GM12892 (cell line): ENCODE measurements around the gene C12orf43.

ENCODE experiments used
- DNase-seq: peaks from one replicate; pipeline ENCODE4 v3.0.0; 2011; ENCODE audit not compliant: insufficient read length
- FAIRE-seq: peaks from 2 replicates; lab custom pipeline; 2011; peaks lifted over from hg19 to GRCh38; lab: Jason Lieb, UNC
- POLR2A ChIP-seq: IDR thresholded peaks from 2 replicates; pipeline ENCODE4 v1.6.1; 2011; ENCODE audit warnings: low read depth, low read length, control low read depth
- POLR2AphosphoS5 ChIP-seq: IDR thresholded peaks from 2 replicates; pipeline ENCODE4 v1.6.1; 2011; ENCODE audit warnings: low read depth, low read length, control low read depth
- TAF1 ChIP-seq: IDR thresholded peaks from 2 replicates; pipeline ENCODE4 v1.6.1; 2011; ENCODE audit warnings: low read depth, mild to moderate bottlenecking, control low read depth, low read length, borderline replicate concordance

The C12orf43 gene

GRCh38 chr12:121003650-121004049 is 12.6 kb downstream of the C12orf43 start:
- no peak for DNase-seq
- TF ChIP-seq POLR2A = no peak
- no peak for TF ChIP-seq TAF1
- TF ChIP-seq POLR2AphosphoS5 = no peak
- FAIRE-seq = no peak

DNA sequence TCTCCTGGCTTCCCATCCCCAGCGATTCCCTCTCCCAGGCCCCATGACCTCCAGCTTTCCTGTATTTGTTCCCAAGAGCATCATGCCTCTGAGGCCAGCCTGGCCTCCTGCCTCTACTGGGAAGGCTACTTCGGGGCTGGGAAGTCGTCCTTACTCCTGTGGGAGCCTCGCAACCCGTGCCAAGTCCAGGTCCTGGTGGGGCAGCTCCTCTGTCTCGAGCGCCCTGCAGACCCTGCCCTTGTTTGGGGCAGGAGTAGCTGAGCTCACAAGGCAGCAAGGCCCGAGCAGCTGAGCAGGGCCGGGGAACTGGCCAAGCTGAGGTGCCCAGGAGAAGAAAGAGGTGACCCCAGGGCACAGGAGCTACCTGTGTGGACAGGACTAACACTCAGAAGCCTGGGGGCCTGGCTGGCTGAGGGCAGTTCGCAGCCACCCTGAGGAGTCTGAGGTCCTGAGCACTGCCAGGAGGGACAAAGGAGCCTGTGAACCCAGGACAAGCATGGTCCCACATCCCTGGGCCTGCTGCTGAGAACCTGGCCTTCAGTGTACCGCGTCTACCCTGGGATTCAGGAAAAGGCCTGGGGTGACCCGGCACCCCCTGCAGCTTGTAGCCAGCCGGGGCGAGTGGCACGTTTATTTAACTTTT is 14.3 kb downstream of the C12orf43 start:
- TF ChIP-seq POLR2A (no peak), TAF1 (no peak), POLR2AphosphoS5 (no peak)
- FAIRE-seq = no peak
- no peak for DNase-seq

DNA sequence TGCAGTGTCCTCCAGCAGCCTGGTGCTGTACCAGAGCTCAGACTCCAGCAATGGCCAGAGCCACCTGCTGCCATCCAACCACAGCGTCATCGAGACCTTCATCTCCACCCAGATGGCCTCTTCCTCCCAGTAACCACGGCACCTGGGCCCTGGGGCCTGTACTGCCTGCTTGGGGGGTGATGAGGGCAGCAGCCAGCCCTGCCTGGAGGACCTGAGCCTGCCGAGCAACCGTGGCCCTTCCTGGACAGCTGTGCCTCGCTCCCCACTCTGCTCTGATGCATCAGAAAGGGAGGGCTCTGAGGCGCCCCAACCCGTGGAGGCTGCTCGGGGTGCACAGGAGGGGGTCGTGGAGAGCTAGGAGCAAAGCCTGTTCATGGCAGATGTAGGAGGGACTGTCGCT is 15.2 kb downstream of the C12orf43 start:
- no peak for FAIRE-seq
- no peak for DNase-seq
- TF ChIP-seq POLR2A (no peak), POLR2AphosphoS5 (no peak; the same call in 1 of the 2 replicates), TAF1 (no peak)

GRCh38 chr12:121000530-121000929 is 15.8 kb downstream of the C12orf43 start:
- TF ChIP-seq POLR2AphosphoS5 = no peak
- no peak for TF ChIP-seq POLR2A
- TF ChIP-seq TAF1 = no peak
- FAIRE-seq = no peak
- no peak for DNase-seq

DNA sequence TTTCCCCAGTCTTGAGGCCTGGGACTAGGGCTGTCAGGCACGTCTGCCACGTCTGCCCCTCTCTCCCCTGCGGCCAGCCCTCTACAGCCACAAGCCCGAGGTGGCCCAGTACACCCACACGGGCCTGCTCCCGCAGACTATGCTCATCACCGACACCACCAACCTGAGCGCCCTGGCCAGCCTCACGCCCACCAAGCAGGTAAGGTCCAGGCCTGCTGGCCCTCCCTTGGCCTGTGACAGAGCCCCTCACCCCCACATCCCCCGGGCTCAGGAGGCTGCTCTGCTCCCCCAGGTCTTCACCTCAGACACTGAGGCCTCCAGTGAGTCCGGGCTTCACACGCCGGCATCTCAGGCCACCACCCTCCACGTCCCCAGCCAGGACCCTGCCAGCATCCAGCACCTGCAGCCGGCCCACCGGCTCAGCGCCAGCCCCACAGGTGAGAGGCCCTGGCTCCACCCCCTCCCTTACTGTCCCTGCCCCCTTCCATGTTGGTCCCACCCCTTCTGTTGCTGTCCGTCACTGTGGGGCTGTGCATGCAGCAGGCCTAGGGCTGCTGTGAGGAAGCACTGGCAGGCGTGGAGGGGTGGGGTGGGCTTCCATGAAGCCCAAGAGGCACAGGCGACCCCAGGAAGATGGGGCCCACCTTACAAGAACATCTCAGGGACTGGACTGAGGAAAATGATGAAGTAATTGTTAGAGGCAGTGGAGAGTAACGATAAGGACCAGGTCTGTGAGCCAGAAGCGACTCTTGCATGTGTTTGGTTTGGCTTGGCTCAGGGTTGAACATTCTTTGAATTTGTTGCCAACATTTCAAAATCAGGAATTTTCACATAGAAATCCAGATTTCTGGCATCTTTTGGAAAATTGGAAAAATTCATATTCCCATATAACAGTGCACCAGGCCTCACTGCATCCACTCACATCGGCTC is 16.8 kb downstream of the C12orf43 start:
- no peak for TF ChIP-seq POLR2A
- no peak for TF ChIP-seq POLR2AphosphoS5
- no peak for TF ChIP-seq TAF1
- DNase-seq (no peak), FAIRE-seq (no peak)

DNA sequence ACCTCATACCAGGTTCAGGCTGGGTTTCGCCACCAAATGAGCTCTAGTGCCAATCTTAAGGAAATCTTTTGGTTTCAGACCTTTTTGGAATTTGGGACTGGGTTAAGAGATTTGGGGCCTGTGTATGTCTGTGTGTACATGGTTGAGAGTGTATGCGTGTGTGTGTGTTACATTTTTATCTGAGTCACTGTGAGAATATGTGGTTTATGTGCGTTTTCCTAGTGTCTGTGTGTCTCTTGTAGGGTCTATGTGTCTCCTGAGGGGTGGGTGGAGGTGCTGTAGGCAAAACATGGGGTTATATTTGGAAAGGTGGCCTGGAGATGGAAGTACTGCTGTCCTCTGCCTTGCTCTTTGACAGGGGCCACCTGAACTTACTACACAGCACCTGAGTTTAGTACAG is 17.9 kb downstream of the C12orf43 start:
- FAIRE-seq = no peak
- DNase-seq = no peak
- TF ChIP-seq POLR2A (no peak), TAF1 (no peak), POLR2AphosphoS5 (no peak)

- DNase-seq = no peak
- no peak for FAIRE-seq
- TF ChIP-seq POLR2AphosphoS5 = no peak
Observed at GRCh38 chr12:120997448-120997847, 18.8 kb downstream of the C12orf43 start.

DNA sequence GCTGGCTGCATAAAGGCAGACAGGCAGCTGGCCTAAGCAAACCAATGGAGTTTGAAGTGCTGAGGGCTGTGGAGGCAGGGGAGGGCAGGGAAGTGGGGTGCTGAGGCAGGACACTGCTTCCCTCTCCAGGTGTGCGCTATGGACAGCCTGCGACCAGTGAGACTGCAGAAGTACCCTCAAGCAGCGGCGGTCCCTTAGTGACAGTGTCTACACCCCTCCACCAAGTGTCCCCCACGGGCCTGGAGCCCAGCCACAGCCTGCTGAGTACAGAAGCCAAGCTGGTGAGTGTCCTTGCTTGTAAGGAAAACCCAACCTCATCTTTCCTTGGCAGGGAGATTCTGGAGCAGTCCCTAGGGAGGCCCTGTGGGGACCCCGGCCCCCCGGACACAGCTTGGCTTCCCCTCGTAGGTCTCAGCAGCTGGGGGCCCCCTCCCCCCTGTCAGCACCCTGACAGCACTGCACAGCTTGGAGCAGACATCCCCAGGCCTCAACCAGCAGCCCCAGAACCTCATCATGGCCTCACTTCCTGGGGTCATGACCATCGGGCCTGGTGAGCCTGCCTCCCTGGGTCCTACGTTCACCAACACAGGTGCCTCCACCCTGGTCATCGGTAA is 20.0 kb downstream of the C12orf43 start:
- FAIRE-seq (no peak), DNase-seq (no peak)
- TF ChIP-seq TAF1 (no peak), POLR2A (no peak), POLR2AphosphoS5 (no peak)

GRCh38 chr12:120994589-120995337 is 21.5 kb downstream of the C12orf43 start:
- no peak for FAIRE-seq
- TF ChIP-seq TAF1 = no peak
- TF ChIP-seq POLR2A = no peak
- no peak for TF ChIP-seq POLR2AphosphoS5

DNA sequence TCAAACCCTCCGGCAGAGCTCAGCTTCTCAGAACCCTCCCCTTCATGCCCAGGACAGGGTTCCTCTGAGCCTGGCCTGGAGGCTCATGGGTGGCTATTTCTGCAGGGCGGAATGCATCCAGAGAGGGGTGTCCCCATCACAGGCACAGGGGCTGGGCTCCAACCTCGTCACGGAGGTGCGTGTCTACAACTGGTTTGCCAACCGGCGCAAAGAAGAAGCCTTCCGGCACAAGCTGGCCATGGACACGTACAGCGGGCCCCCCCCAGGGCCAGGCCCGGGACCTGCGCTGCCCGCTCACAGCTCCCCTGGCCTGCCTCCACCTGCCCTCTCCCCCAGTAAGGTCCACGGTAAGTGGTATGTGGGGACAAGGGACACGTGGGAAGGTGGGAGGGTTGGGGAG is 22.2 kb downstream of the C12orf43 start:
- no peak for TF ChIP-seq TAF1
- TF ChIP-seq POLR2A = no peak
- DNase-seq = no peak
- FAIRE-seq = no peak

More at GRCh38 chr12:120994589-120995337, 21.5 kb downstream of the C12orf43 start:
- no peak for DNase-seq

GRCh38 chr12:120993496-120993895 is 22.8 kb downstream of the C12orf43 start:
- FAIRE-seq = no peak
- DNase-seq = no peak
- TF ChIP-seq POLR2AphosphoS5 = no peak
- no peak for TF ChIP-seq TAF1
- no peak for TF ChIP-seq POLR2A
